NCI-H510A (cell line): ENCODE measurements around the gene CTIF.

Source experiments
- DNase-seq: peaks from one replicate; lab custom pipeline; 2025; lab: John Stamatoyannopoulos, UW

Gene CTIF

GRCh38 chr18:48682768-48683167, 143.9 kb downstream of the CTIF start:
- no peak for DNase-seq

GRCh38 chr18:48683197-48683596, 144.4 kb downstream of the CTIF start:
- DNase-seq, result no peak

- DNase-seq, result no peak
Observed at GRCh38 chr18:48683661-48684060, 144.8 kb downstream of the CTIF start.

- no peak for DNase-seq
Observed at GRCh38 chr18:48687346-48688042, 148.7 kb downstream of the CTIF start.

GRCh38 chr18:48688961-48689360, 150.1 kb downstream of the CTIF start:
- DNase-seq, result no peak

GRCh38 chr18:48689548-48689947, 150.7 kb downstream of the CTIF start:
- no peak for DNase-seq

- DNase-seq, result no peak
Observed at GRCh38 chr18:48690494-48690893, 151.7 kb downstream of the CTIF start.

GRCh38 chr18:48693006-48693405, 154.2 kb downstream of the CTIF start:
- no peak for DNase-seq

- DNase-seq, result no peak
Observed at GRCh38 chr18:48693625-48694262, 154.9 kb downstream of the CTIF start.

GRCh38 chr18:48694295-48694694, 155.5 kb downstream of the CTIF start:
- no peak for DNase-seq

GRCh38 chr18:48695671-48696070, 156.8 kb downstream of the CTIF start:
- no peak for DNase-seq

GRCh38 chr18:48696218-48696617, 157.4 kb downstream of the CTIF start:
- no peak for DNase-seq

GRCh38 chr18:48697441-48697840, 158.6 kb downstream of the CTIF start:
- no peak for DNase-seq

- DNase-seq, result no peak
Observed at GRCh38 chr18:48698707-48699106, 159.9 kb downstream of the CTIF start.

- no peak for DNase-seq
Observed at GRCh38 chr18:48699761-48700160, 160.9 kb downstream of the CTIF start.

- DNase-seq, result no peak
Observed at GRCh38 chr18:48700446-48700845, 161.6 kb downstream of the CTIF start.

GRCh38 chr18:48702346-48703027, 163.7 kb downstream of the CTIF start:
- DNase-seq, result no peak

GRCh38 chr18:48703028-48703386, 164.2 kb downstream of the CTIF start:
- no peak for DNase-seq

GRCh38 chr18:48703418-48703817, 164.6 kb downstream of the CTIF start:
- DNase-seq, result no peak

GRCh38 chr18:48705043-48705442, 166.2 kb downstream of the CTIF start:
- DNase-seq, result no peak

- DNase-seq, result no peak
Observed at GRCh38 chr18:48705531-48705930, 166.7 kb downstream of the CTIF start.

GRCh38 chr18:48706731-48707130, 167.9 kb downstream of the CTIF start:
- DNase-seq, result no peak

- DNase-seq, result no peak
Observed at GRCh38 chr18:48707636-48708296, 168.9 kb downstream of the CTIF start.
